SK-N-SH (cell line): Measurements from ENCODE around the gene PTPRK. TPM values are rescaled to one million over a fixed set of nuclear protein-coding genes. Genes with fewer than 3 reads are reported as not detected.

Experiments
- CTCF ChIA-PET: fragments of 300-600, 350-600 bp; formaldehyde crosslinking; extraction: SDS; loops from one replicate; lab custom pipeline; 2021; lab: Yijun Ruan, JAX
- POLR2A ChIA-PET: fragments of 350-600 bp; sonication (Branson Sonifier 250); formaldehyde crosslinking; extraction: SDS; loops from one replicate; lab custom pipeline; 2020; ENCODE audit warnings: antibody characterized with exemption, inconsistent platforms; lab: Yijun Ruan, JAX
- DNase-seq: peaks from one replicate; pipeline ENCODE4 v3.0.0; 2012
- H2AFZ ChIP-seq: fragments of 200-600 bp; sonication (generic); 2 replicates; pipeline ENCODE4 v1.8.1; 2016; ENCODE audit warnings: antibody characterized with exemption, mild to moderate bottlenecking, low read depth
- H3F3A ChIP-seq: fragments of 200-600 bp; sonication (generic); replicated peaks from 2 replicates; pipeline ENCODE3; 2016; ENCODE audit warnings: antibody characterized with exemption, mild to moderate bottlenecking; ENCODE audit not compliant: insufficient read depth
- H3K27ac ChIP-seq, 2 experiments: fragments of 200-500 bp in 1 of 2; fragments of 200-600 bp in 1 of 2; sonication (Bioruptor generic) in 1 of 2; sonication (generic), shearing (Covaris generic) in 1 of 2; 2 replicates each; pipeline versions ENCODE4 v1.5.1 to v1.6.1; 2014 to 2016; ENCODE audit warnings: low read depth in 2 of 2, inconsistent platforms in 1 of 2, low read length in 1 of 2, mild to moderate bottlenecking in 1 of 2, mixed read lengths in 1 of 2
- H3K27me3 ChIP-seq: fragments of 200-600 bp; sonication (generic), shearing (Covaris generic); 2 replicates; pipeline ENCODE4 v1.6.1; 2016; ENCODE audit warnings: mixed run types; ENCODE audit not compliant: insufficient read depth
- H3K36me3 ChIP-seq, 2 experiments: fragments of 200-500 bp in 1 of 2; fragments of 200-600 bp in 1 of 2; sonication (Bioruptor generic) in 1 of 2; sonication (generic) in 1 of 2; replicated peaks in 1 of 2; 2 replicates each; pipeline versions ENCODE3 to v1.5.1; 2014 to 2016; ENCODE audit warnings: low read length in 1 of 2, mild to moderate bottlenecking in 1 of 2; ENCODE audit not compliant: insufficient read depth in 2 of 2, control insufficient read depth in 1 of 2
- H3K4me1 ChIP-seq, 2 experiments: fragments of 200-500 bp in 1 of 2; fragments of 200-600 bp in 1 of 2; sonication (Bioruptor generic) in 1 of 2; sonication (generic), shearing (Covaris generic) in 1 of 2; 2 replicates each; pipeline versions ENCODE4 v1.5.1 to v1.6.1; 2014 to 2016; ENCODE audit warnings: low read depth in 1 of 2, low read length in 1 of 2, mixed run types in 1 of 2; ENCODE audit not compliant: insufficient read depth in 2 of 2, control insufficient read depth in 1 of 2
- H3K4me2 ChIP-seq: fragments of 200-600 bp; sonication (generic), shearing (Covaris generic); 2 replicates; pipeline ENCODE4 v1.6.1; 2017; ENCODE audit warnings: mixed run types
- H3K4me3 ChIP-seq, 2 experiments: fragments of 200-500 bp in 1 of 2; fragments of 200-600 bp in 1 of 2; sonication (Bioruptor generic) in 1 of 2; sonication (generic), shearing (Covaris generic) in 1 of 2; 2 replicates each; pipeline versions ENCODE4 v1.5.1 to v1.8.1; 2014 to 2016; ENCODE audit warnings: low read depth in 2 of 2, inconsistent platforms in 1 of 2, low read length in 1 of 2, mild to moderate bottlenecking in 1 of 2, mixed read lengths in 1 of 2, moderate library complexity in 1 of 2
- H3K79me2 ChIP-seq: fragments of 200-600 bp; sonication (generic); 2 replicates; pipeline ENCODE4 v1.8.1; 2017; ENCODE audit warnings: mild to moderate bottlenecking; ENCODE audit not compliant: insufficient read depth
- H3K9ac ChIP-seq: fragments of 200-600 bp; sonication (generic); 2 replicates; pipeline ENCODE4 v1.6.1; 2017; ENCODE audit warnings: mixed run types
- H3K9me2 ChIP-seq: fragments of 200-600 bp; sonication (generic); 2 replicates; pipeline ENCODE4 v1.6.1; 2017; ENCODE audit warnings: mixed run types
- H3K9me3 ChIP-seq: fragments of 200-600 bp; sonication (generic); 2 replicates; pipeline ENCODE4 v1.6.1; 2017; ENCODE audit warnings: mixed run types, mild to moderate bottlenecking, moderate library complexity
- H4K20me1 ChIP-seq: fragments of 200-600 bp; sonication (generic); 2 replicates; pipeline ENCODE4 v1.6.1; 2017; ENCODE audit warnings: mild to moderate bottlenecking, mixed run types; ENCODE audit not compliant: insufficient read depth
- CTCF ChIP-seq: fragments of 200-600 bp; sonication (generic); IDR thresholded peaks from 2 replicates; pipeline ENCODE4 v1.6.1; 2017; ENCODE audit warnings: antibody characterized with exemption, mild to moderate bottlenecking, moderate library complexity
- FOSL2 ChIP-seq: IDR thresholded peaks from 2 replicates; pipeline ENCODE4 v1.4.0; 2012; ENCODE audit warnings: low read depth, mild to moderate bottlenecking, moderate library complexity, borderline replicate concordance
- GABPA ChIP-seq: IDR thresholded peaks from 2 replicates; pipeline ENCODE4 v1.4.0; 2012; ENCODE audit warnings: low read depth, mild to moderate bottlenecking
- JUND ChIP-seq: IDR thresholded peaks from 2 replicates; pipeline ENCODE4 v1.4.0; 2012
- MEF2A ChIP-seq: IDR thresholded peaks from 2 replicates; pipeline ENCODE4 v1.4.0; 2012; ENCODE audit warnings: low read depth, borderline replicate concordance
- MXI1 ChIP-seq: IDR thresholded peaks from 2 replicates; pipeline ENCODE4 v1.6.1; 2012; ENCODE audit warnings: mild to moderate bottlenecking, low read depth, low read length, improper control_type of control experiment
- NFIC ChIP-seq: IDR thresholded peaks from 2 replicates; pipeline ENCODE4 v1.4.0; 2012; ENCODE audit warnings: borderline replicate concordance
- RCOR1 ChIP-seq: fragments of 150-350 bp; IDR thresholded peaks from 2 replicates; pipeline ENCODE4 v1.6.1; 2017; ENCODE audit warnings: antibody characterized with exemption, low read length
- REST ChIP-seq: IDR thresholded peaks from 2 replicates; pipeline ENCODE4 v1.6.1; 2012; ENCODE audit warnings: mild to moderate bottlenecking, low read depth, low read length, moderate library complexity
- RFX5 ChIP-seq: IDR thresholded peaks from 2 replicates; pipeline ENCODE4 v1.6.1; 2012; ENCODE audit warnings: mild to moderate bottlenecking, improper control_type of control experiment, low read length
- RXRA ChIP-seq: IDR thresholded peaks from 2 replicates; pipeline ENCODE4 v1.4.0; 2012; ENCODE audit warnings: low read depth, mild to moderate bottlenecking, borderline replicate concordance
- SIN3A ChIP-seq: IDR thresholded peaks from 2 replicates; pipeline ENCODE4 v1.6.1; 2012; ENCODE audit warnings: low read depth, mild to moderate bottlenecking, low read length, moderate library complexity, borderline replicate concordance
- TCF12 ChIP-seq: IDR thresholded peaks from 2 replicates; pipeline ENCODE4 v1.4.0; 2012
- USF2 ChIP-seq: fragments of 150-350 bp; IDR thresholded peaks from 2 replicates; pipeline ENCODE4 v1.6.1; 2017; ENCODE audit warnings: antibody characterized with exemption, low read length, low read depth, borderline replicate concordance
- YY1 ChIP-seq: IDR thresholded peaks from 2 replicates; pipeline ENCODE4 v1.4.0; 2012; ENCODE audit warnings: low read depth, mild to moderate bottlenecking
- ZBTB33 ChIP-seq: IDR thresholded peaks from 2 replicates; pipeline ENCODE4 v1.4.0; 2012; ENCODE audit warnings: low read depth, borderline replicate concordance
- WGBS: methylation state at CpG from one replicate; pipeline ENCODE4 v1.1.6; 2017; ENCODE audit warnings: low lambda C conversion rate; 5-methylcytosine and 5-hydroxymethylcytosine counted together
- polyA plus RNA-seq, 3 experiments: library from polyadenylated mRNA; depleted of rRNA; stranded (reverse); fragments of >200 nt; gene quantifications; 2 replicates each; pipeline ENCODE4 v1.2.3, GENCODE V29; 2012

The PTPRK gene
- polyA plus RNA-seq, 1 of the 3 experiments (the other 2 are of a cell fraction), result 9.5 TPM

GRCh38 chr6:128079021-128079420 lies 441.4 kb downstream of the PTPRK start (continued):
- TF ChIP-seq RXRA, result no peak
- TF ChIP-seq GABPA, result no peak
- TF ChIP-seq FOSL2, result no peak

GRCh38 chr6:128078276-128078675 lies 442.1 kb downstream of the PTPRK start:
- Histone ChIP-seq H3F3A (no peaks in the 10 kb centered on the region), H3K27ac (no peak overlapping the region), H3K4me2 (no peak overlapping the region), H3K9me3 (no peaks in the 10 kb centered on the region), H3K36me3 (peaks cover 8 to 49% of the 10 kb centered on the region in 2 experiments), H3K4me3 (no peak overlapping the region), H3K27me3 (no peaks in the 10 kb centered on the region), H2AFZ (no peak overlapping the region), H3K4me1 (no peaks in the 10 kb centered on the region), H3K9ac (no peak overlapping the region), H3K79me2 (no peaks in the 10 kb centered on the region), H4K20me1 (no peaks in the 10 kb centered on the region), H3K9me2 (no peaks in the 10 kb centered on the region)
- TF ChIP-seq RFX5 (no peak), YY1 (no peak), USF2 (no peak), RXRA (no peak), TCF12 (no peak), ZBTB33 (no peak), SIN3A (no peak), JUND (no peak), MEF2A (no peak), NFIC (no peak), CTCF (no peak), REST (no peak), MXI1 (no peak), GABPA (no peak), RCOR1 (no peak)
- CTCF ChIA-PET, result no interaction called here
- no peak for DNase-seq
- 43% methylated on average over 2 of the region's 2 CpGs for WGBS
- POLR2A ChIA-PET, result no interaction called here
